ENCODE data around the gene PRRT1. TPM values are rescaled to one million over a fixed set of nuclear protein-coding genes. Genes with fewer than 3 reads are reported as not detected.
"Not testable (repeated sequence)": the region's sequence is repeated elsewhere in the genome, so short reads cannot be mapped to it uniquely, and the experiment has no call there.

PRRT1 gene
- total and polyA plus RNA-seq, 4 donors: 0.53 to 2.0 (median 0.97) TPM

DNA sequence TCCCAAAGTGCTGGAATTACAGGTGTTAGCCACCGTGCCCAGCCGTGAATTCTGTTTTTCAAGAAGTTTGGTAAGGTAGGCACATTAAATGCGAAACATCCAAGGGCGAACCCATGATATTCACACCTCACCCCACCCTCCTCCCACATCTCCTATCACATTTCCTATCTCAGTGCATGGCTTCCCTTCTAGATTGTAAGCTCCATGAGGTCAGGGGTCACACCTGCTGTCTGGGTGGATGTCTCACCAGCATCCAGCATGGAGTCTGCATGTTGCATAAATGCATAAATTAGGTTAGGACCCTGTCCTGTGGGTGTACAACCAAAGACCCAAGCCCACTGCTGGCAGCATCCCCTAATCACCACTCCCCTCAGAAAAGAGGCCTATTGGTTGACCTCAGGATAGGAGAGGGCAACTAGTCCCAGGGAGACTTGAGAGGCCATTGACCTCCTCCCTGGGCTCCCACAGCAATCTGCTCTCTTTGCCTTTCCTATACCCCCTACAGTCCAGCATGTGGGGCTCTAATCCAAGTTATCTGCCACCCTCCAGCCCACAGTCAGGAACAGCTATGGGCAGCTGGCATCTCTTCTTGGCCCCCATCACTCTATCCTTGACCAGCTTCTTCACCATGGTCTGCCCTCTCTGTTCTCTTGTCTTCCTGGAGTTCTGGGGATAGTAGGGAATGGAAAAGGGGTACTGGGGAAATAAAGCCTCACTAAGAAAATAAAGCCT lies 4.2 kb downstream of the PRRT1 start:
- H3K4me3 ChIP-seq: no peak overlapping the region
- H3K27me3 ChIP-seq (ENCODE audit: control insufficient read depth in 3 of 3, insufficient read depth in 3 of 3, low read length in 2 of 3): peaks cover 0 to 57% (median 40%) of the 10 kb centered on the region in 3 donors
- DNase-seq (no peak), ATAC-seq (ENCODE audit: insufficient read depth, low FRiP score) (no peak)
- WGBS, 2 donors: 87 to 94% methylated on average over 4 of the region's 4 CpGs
- TF ChIP-seq, protein P1, sequence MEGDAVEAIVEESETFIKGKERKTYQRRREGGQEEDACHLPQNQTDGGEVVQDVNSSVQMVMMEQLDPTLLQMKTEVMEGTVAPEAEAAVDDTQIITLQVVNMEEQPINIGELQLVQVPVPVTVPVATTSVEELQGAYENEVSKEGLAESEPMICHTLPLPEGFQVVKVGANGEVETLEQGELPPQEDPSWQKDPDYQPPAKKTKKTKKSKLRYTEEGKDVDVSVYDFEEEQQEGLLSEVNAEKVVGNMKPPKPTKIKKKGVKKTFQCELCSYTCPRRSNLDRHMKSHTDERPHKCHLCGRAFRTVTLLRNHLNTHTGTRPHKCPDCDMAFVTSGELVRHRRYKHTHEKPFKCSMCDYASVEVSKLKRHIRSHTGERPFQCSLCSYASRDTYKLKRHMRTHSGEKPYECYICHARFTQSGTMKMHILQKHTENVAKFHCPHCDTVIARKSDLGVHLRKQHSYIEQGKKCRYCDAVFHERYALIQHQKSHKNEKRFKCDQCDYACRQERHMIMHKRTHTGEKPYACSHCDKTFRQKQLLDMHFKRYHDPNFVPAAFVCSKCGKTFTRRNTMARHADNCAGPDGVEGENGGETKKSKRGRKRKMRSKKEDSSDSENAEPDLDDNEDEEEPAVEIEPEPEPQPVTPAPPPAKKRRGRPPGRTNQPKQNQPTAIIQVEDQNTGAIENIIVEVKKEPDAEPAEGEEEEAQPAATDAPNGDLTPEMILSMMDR (IDR thresholded peaks at IDR 0.05; ENCODE audit: control extremely low read depth, extremely low read depth): no peak
- H3K9me3 ChIP-seq (ENCODE audit: control insufficient read depth in 4 of 4, insufficient read depth in 3 of 4, low read length in 3 of 4): peaks cover 0 to 2% (median 0%) of the 10 kb centered on the region in 4 donors
- H3K27ac ChIP-seq (ENCODE audit: low read depth in 1 of 2, low read length in 1 of 2): no peak overlapping the region
- peaks cover 0 to 17% (median 7%) of the 10 kb centered on the region in 5 donors for H3K4me1 ChIP-seq (ENCODE audit: control insufficient read depth in 5 of 5, insufficient read depth in 5 of 5, low read length in 5 of 5)
- no peak overlapping the region for H3K9ac ChIP-seq (ENCODE audit: insufficient read depth in 1 of 2, low read length in 2 of 2)
- H3K36me3 ChIP-seq (ENCODE audit: control insufficient read depth in 4 of 4, insufficient read depth in 4 of 4, low read length in 4 of 4): no peaks in the 10 kb centered on the region

DNA sequence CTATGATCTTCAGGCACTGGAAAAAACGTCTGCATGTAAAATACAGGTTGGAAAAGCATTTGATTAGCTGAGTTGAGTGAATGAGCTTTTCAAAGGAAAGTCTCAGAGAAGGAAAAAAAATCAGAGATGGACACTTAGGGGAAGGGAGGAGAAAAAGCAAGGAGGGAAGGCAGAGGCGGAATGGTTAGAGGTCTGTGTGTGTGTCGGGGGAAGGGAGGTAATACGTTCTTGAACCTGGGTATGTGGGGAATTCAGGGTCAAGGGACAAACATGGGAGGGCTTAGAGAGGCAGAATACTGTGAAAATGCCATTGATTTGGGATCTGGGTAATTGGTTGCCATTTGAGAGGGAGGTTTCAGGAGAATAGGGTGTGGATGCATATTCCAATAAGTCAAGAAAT lies 5.1 kb downstream of the PRRT1 start:
- 47 to 54% methylated on average over 4 of the region's 4 CpGs for WGBS, 2 donors
- H3K9ac ChIP-seq (ENCODE audit: insufficient read depth in 1 of 2, low read length in 2 of 2): no peak overlapping the region
- peaks cover 0 to 2% (median 0%) of the 10 kb centered on the region in 4 donors for H3K9me3 ChIP-seq (ENCODE audit: control insufficient read depth in 4 of 4, insufficient read depth in 3 of 4, low read length in 3 of 4)
- H3K4me1 ChIP-seq (ENCODE audit: control insufficient read depth in 5 of 5, insufficient read depth in 5 of 5, low read length in 5 of 5): peaks cover 0 to 12% (median 2%) of the 10 kb centered on the region in 5 donors
- no peak overlapping the region for H3K27ac ChIP-seq (ENCODE audit: low read depth in 1 of 2, low read length in 1 of 2)
- ATAC-seq (ENCODE audit: insufficient read depth, low FRiP score): no peak
- TF ChIP-seq, protein P1 (IDR thresholded peaks at IDR 0.05; ENCODE audit: control extremely low read depth, extremely low read depth): no peak
- H3K36me3 ChIP-seq (ENCODE audit: control insufficient read depth in 4 of 4, insufficient read depth in 4 of 4, low read length in 4 of 4): no peaks in the 10 kb centered on the region
- DNase-seq: no peak
- H3K4me3 ChIP-seq: no peak overlapping the region
- peaks cover 0 to 57% (median 33%) of the 10 kb centered on the region in 3 donors for H3K27me3 ChIP-seq (ENCODE audit: control insufficient read depth in 3 of 3, insufficient read depth in 3 of 3, low read length in 2 of 3)

DNA sequence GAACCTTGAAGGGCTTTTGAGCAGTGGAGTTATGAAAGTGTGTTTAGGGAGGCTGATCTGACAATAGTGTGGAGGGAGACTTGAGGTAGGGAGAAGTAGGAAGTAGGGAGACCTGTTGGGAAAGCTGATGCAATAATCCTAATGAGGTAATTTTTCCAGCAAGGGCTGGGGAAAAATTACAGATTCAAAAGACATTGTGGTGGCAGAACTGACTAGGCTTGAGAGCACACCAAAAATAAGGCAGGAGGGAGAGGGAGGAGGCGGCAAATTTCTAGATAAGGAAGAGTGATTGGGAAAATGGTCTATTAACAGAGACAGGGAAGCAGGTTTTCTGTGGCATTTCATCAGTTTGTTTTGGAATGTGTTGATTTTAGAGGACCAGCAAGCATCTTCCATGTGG lies 5.5 kb downstream of the PRRT1 start:
- no peak for DNase-seq
- no peak for ATAC-seq (ENCODE audit: insufficient read depth, low FRiP score)
- 83 to 96% methylated on average over 1 of the region's 1 CpG for whole genome bisulfite sequencing, 2 donors
- Histone ChIP-seq H3K4me1 (ENCODE audit: control insufficient read depth in 5 of 5, insufficient read depth in 5 of 5, low read length in 5 of 5) (peaks cover 0 to 12% (median 2%) of the 10 kb centered on the region in 5 donors), H3K27me3 (ENCODE audit: control insufficient read depth in 3 of 3, insufficient read depth in 3 of 3, low read length in 2 of 3) (peaks cover 0 to 54% (median 31%) of the 10 kb centered on the region in 3 donors), H3K9me3 (ENCODE audit: control insufficient read depth in 4 of 4, insufficient read depth in 3 of 4, low read length in 3 of 4) (peaks cover 0 to 2% (median 0%) of the 10 kb centered on the region in 4 donors), H3K4me3 (no peak overlapping the region), H3K9ac (ENCODE audit: insufficient read depth in 1 of 2, low read length in 2 of 2) (no peak overlapping the region), H3K27ac (ENCODE audit: low read depth in 1 of 2, low read length in 1 of 2) (no peak overlapping the region), H3K36me3 (ENCODE audit: control insufficient read depth in 4 of 4, insufficient read depth in 4 of 4, low read length in 4 of 4) (no peaks in the 10 kb centered on the region)
- TF ChIP-seq, protein P1 (IDR thresholded peaks at IDR 0.05; ENCODE audit: control extremely low read depth, extremely low read depth): no peak

DNA sequence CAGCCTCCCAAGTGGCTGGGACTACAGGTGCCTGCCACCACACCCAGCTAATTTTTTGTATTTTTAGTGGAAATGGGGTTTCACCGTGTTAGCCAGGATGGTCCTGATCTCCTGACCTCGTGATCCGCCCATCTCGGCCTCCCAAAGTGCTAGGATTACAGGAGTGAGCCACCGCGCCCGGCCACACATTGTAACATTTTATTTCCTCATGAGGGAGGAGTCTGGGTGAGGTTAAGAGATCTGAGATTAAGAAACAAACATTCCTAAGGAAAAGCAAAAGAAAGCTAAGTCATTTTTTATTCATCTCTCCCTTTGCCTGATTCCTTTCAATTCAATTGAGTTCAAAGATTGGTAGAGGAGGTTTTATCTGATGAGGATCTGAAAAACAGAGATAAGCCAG lies 7.5 kb downstream of the PRRT1 start:
- H3K27ac ChIP-seq (ENCODE audit: low read depth in 1 of 2, low read length in 1 of 2); H3K4me3 ChIP-seq; H3K9me3 ChIP-seq (ENCODE audit: control insufficient read depth in 4 of 4, insufficient read depth in 3 of 4, low read length in 3 of 4); DNase-seq; ATAC-seq (ENCODE audit: insufficient read depth, low FRiP score); H3K36me3 ChIP-seq (ENCODE audit: control insufficient read depth in 4 of 4, insufficient read depth in 4 of 4, low read length in 4 of 4); H3K9ac ChIP-seq (ENCODE audit: insufficient read depth in 1 of 2, low read length in 2 of 2): not testable (repeated sequence)
- H3K4me1 ChIP-seq (ENCODE audit: control insufficient read depth in 5 of 5, insufficient read depth in 5 of 5, low read length in 5 of 5): peaks cover 0 to 12% (median 0%) of the 10 kb centered on the region in 5 donors
- 70 to 71% methylated on average over 7 of the region's 7 CpGs for WGBS, 2 donors
- peaks cover 0 to 46% (median 23%) of the 10 kb centered on the region in 3 donors for H3K27me3 ChIP-seq (ENCODE audit: control insufficient read depth in 3 of 3, insufficient read depth in 3 of 3, low read length in 2 of 3)

Measured in lung (tissue), 12 donors.